Measurements from ENCODE around the gene GKAP1. TPM values are rescaled to one million over a fixed set of nuclear protein-coding genes. Genes with fewer than 3 reads are reported as not detected.

The GKAP1 gene
- total RNA-seq, 1 experiment from 2014 or later, result 1.5 TPM

DNA sequence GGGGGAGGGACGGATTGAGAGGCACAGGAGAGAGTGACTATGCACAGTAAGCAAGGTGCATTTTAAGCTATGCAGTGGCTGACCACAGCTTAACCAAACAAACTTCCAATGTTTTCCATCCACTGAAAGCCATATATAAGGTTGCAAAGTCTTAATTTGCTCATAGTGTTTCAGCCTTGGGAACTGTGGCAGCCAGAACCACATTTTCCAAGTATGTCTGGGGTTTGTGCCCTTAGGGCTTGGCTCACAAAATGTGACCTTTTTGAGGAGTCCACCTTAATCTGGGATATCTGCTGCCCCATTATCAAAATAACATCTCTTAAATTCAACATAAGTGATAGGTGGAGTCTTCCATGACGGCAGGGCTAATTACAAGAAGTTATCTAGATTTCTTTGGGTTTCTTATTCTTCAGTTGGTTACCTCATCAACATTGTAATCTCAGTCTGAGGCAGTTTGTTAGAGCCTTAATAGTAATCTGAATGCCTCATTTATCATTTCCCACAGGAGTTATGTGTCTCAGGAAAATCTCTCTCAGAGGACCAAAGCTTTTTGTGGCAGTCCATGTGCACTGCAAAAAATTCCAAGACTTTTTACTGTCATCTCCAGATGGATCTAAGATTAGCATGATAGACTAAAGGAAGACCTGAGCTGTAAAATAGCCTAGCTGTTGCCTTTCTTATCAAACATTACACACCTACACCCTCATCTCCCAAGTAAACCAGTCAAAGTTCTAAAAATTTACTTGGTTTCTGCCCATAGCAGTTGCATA, 94.7 kb downstream of the GKAP1 start:
- no TSS peak for BruUV-seq (replicated peaks)
- ChIA-PET CTCF (no interaction called here), POLR2A (ENCODE audit: unreplicated experiment) (interaction anchor here (0.5 kb wide), 1 partner anchor 619 kb away, joined by 5 read pairs; no protein-coding TSS in a partner anchor)
- Histone ChIP-seq H3K9ac (ENCODE audit: low read length) (no peak overlapping the region), H4K20me1 (ENCODE audit: low read length) (no peaks in the 10 kb centered on the region), H3K4me2 (ENCODE audit: low read length) (no peak overlapping the region), H3K9me2 (replicated peaks; ENCODE audit: low read length) (no peaks in the 10 kb centered on the region), H2AFZ (ENCODE audit: low read length) (no peak overlapping the region), H3K79me2 (ENCODE audit: low read length) (no peaks in the 10 kb centered on the region), H3K27ac (ENCODE audit: low read length) (no peak overlapping the region), H3K36me3 (ENCODE audit: low read depth, low read length) (no peaks in the 10 kb centered on the region), H3K4me3 (ENCODE audit: low read length) (no peak overlapping the region), H3K4me1 (ENCODE audit: insufficient read depth, low read length) (no peaks in the 10 kb centered on the region), H3K9me3 (ENCODE audit: low read length) (no peaks in the 10 kb centered on the region), H3F3A (ENCODE audit: low read length, unreplicated experiment) (no peaks in the 10 kb centered on the region), H3K27me3 (ENCODE audit: low read length) (no peaks in the 10 kb centered on the region)
- ATAC-seq (no peak), DNase-seq (no peak)
- intact Hi-C loops (cut with micrococcal nuclease), result no loop called here
- no peak for TF ChIP-seq EZH2phosphoT487 (IDR thresholded peaks at IDR 0.05; ENCODE audit: borderline replicate concordance, low read length)
- TF ChIP-seq EZH2 (IDR thresholded peaks at IDR 0.05; ENCODE audit: low read length, unreplicated experiment), result no peak
- TF ChIP-seq, protein P1, sequence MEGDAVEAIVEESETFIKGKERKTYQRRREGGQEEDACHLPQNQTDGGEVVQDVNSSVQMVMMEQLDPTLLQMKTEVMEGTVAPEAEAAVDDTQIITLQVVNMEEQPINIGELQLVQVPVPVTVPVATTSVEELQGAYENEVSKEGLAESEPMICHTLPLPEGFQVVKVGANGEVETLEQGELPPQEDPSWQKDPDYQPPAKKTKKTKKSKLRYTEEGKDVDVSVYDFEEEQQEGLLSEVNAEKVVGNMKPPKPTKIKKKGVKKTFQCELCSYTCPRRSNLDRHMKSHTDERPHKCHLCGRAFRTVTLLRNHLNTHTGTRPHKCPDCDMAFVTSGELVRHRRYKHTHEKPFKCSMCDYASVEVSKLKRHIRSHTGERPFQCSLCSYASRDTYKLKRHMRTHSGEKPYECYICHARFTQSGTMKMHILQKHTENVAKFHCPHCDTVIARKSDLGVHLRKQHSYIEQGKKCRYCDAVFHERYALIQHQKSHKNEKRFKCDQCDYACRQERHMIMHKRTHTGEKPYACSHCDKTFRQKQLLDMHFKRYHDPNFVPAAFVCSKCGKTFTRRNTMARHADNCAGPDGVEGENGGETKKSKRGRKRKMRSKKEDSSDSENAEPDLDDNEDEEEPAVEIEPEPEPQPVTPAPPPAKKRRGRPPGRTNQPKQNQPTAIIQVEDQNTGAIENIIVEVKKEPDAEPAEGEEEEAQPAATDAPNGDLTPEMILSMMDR (conservative IDR thresholded peaks at IDR 0.05; ENCODE audit: low read depth, low read length), result no peak

DNA sequence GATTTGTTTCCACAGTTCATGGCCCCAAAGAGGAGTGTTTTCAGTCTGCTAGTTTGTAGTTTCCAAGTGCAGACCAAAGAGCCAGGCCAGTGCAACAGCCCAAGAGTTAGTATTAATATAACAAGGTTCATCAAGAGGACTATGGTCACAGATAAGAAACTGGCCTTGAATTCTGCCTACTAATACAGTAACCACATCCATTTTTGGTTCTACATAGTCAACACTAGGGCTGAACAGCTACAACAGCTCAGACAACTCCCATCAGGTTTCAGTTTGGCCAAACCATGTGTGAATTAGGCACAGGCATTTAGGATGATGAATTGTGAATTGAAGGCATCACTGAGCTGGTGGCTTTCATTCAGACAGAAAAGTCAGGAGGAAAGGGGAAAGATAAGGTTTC, 96.1 kb downstream of the GKAP1 start:
- no TSS peak for BruUV-seq (replicated peaks)
- no peaks in the 10 kb centered on the region for H3K9me3 ChIP-seq (ENCODE audit: low read length)
- no peaks in the 10 kb centered on the region for H3K36me3 ChIP-seq (ENCODE audit: low read depth, low read length)
- no peak overlapping the region for H3K4me2 ChIP-seq (ENCODE audit: low read length)
- H3K9ac ChIP-seq (ENCODE audit: low read length), result no peak overlapping the region
- no peaks in the 10 kb centered on the region for H3K9me2 ChIP-seq (replicated peaks; ENCODE audit: low read length)
- no peaks in the 10 kb centered on the region for H3F3A ChIP-seq (ENCODE audit: low read length, unreplicated experiment)
- TF ChIP-seq, protein P1 (conservative IDR thresholded peaks at IDR 0.05; ENCODE audit: low read depth, low read length), result no peak
- TF ChIP-seq EZH2phosphoT487 (IDR thresholded peaks at IDR 0.05; ENCODE audit: borderline replicate concordance, low read length), result no peak
- no peak for TF ChIP-seq EZH2 (IDR thresholded peaks at IDR 0.05; ENCODE audit: low read length, unreplicated experiment)
- no peaks in the 10 kb centered on the region for H4K20me1 ChIP-seq (ENCODE audit: low read length)
- H3K4me1 ChIP-seq (ENCODE audit: insufficient read depth, low read length), result no peaks in the 10 kb centered on the region
- POLR2A ChIA-PET (ENCODE audit: unreplicated experiment), result no interaction called here
- H3K4me3 ChIP-seq (ENCODE audit: low read length), result no peak overlapping the region
- H3K27ac ChIP-seq (ENCODE audit: low read length), result no peak overlapping the region
- H3K79me2 ChIP-seq (ENCODE audit: low read length), result no peaks in the 10 kb centered on the region
- DNase-seq, result no peak
- no peak for ATAC-seq
- CTCF ChIA-PET, result no interaction called here
- H2AFZ ChIP-seq (ENCODE audit: low read length), result no peak overlapping the region
- intact Hi-C loops (cut with micrococcal nuclease), result no loop called here
- no peaks in the 10 kb centered on the region for H3K27me3 ChIP-seq (ENCODE audit: low read length)

DNA sequence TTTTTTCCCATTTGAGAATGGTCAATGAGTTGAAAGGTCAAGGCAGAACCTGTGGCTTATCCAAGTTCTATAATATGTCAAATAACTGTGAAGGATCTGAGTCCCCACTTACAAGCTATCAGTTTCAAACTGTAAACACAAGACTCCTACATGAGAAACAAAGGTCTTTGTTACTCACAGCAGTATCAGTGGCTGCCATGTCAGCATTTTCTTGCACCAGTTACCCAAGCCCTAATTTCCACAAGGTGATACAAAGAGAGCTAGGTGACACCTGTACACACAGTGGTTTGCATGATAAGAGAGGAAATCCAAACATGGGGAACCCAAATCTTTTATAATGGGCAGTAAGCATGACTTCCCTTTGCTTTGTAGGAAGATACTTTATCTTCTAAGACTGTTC, 101.8 kb downstream of the GKAP1 start:
- Histone ChIP-seq H3K4me3 (ENCODE audit: low read length) (no peak overlapping the region), H3F3A (ENCODE audit: low read length, unreplicated experiment) (no peaks in the 10 kb centered on the region), H3K4me1 (ENCODE audit: insufficient read depth, low read length) (no peaks in the 10 kb centered on the region), H3K36me3 (ENCODE audit: low read depth, low read length) (no peaks in the 10 kb centered on the region), H3K9me3 (ENCODE audit: low read length) (no peaks in the 10 kb centered on the region), H3K9me2 (replicated peaks; ENCODE audit: low read length) (no peaks in the 10 kb centered on the region), H3K4me2 (ENCODE audit: low read length) (no peak overlapping the region), H3K27me3 (ENCODE audit: low read length) (no peaks in the 10 kb centered on the region), H3K9ac (ENCODE audit: low read length) (no peak overlapping the region), H2AFZ (ENCODE audit: low read length) (no peak overlapping the region), H3K27ac (ENCODE audit: low read length) (no peak overlapping the region), H4K20me1 (ENCODE audit: low read length) (no peaks in the 10 kb centered on the region), H3K79me2 (ENCODE audit: low read length) (no peaks in the 10 kb centered on the region)
- intact Hi-C loops (cut with micrococcal nuclease), result no loop called here
- TF ChIP-seq EZH2 (IDR thresholded peaks at IDR 0.05; ENCODE audit: low read length, unreplicated experiment) (no peak), EZH2phosphoT487 (IDR thresholded peaks at IDR 0.05; ENCODE audit: borderline replicate concordance, low read length) (no peak)
- TF ChIP-seq, protein P1 (conservative IDR thresholded peaks at IDR 0.05; ENCODE audit: low read depth, low read length), result no peak
- no TSS peak for BruUV-seq (replicated peaks)
- DNase-seq (no peak), ATAC-seq (no peak)
- POLR2A ChIA-PET (ENCODE audit: unreplicated experiment), result no interaction called here
- CTCF ChIA-PET, result no interaction called here
